NCI-H2196 treated with DMSO at 0.1 percent for 48 hours (cell line): Measurements from ENCODE around the gene STAT1.

Experiments used
- DNase-seq: peaks from one replicate; lab custom pipeline; 2025; ENCODE audit not compliant: unreplicated experiment; lab: John Stamatoyannopoulos, UW

STAT1 gene

DNA sequence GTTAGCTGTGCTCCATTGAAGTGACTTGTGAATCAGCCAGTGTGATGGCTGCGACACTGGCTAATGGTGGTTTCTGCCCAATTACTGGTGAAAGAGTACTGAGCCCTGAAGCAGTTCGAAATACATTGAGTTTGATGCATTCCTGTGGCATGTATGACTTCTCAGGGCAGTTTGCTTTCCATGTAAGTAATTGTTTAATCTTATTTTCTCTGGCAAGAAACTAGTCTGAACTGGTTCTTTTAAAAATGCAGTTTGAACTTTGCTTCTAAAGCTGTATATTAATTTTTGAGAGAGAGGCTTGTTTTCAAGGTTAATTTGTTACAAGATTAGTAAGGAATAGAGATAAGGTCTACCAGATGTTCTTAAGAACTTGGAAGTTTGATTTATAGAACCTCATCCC is 86.7 kb downstream of the STAT1 start:
- DNase-seq: no peak

DNA sequence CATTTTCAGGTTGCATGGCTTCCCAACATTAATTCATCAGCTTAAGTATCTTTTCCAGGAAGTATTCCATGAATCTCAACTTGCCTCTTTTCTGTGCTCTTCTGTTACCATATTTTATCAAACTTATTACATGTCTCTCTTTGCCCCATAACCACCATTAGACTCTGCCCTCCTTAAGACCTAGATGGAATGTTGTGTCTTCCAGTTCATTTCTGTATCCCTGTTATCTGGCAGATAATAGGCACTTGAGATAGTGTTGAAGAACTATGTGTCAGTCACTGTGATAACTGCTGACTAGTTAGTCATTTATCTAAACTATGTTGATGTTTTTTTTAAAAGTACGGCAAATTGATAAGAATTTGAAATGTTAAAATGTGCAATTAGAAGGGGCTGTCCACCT is 91.6 kb downstream of the STAT1 start:
- DNase-seq: no peak

DNA sequence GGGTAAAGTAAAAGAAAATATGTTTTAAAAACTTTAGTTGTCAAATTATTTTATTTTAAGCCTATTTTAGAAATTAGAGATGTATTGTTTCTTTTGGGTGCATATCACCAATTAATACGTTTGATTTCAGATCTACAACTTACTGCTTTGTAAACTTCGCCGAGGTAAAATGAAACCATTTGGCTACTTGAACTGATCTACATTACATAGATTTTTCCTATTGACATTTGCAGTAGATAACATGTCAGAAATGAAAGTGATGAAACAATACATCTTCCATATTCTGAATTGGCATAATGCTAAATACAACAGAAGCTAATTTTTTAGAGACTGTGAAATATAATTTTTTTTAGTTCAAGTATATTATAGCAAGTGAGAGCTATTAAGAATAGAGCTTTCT is 93.9 kb downstream of the STAT1 start:
- DNase-seq: no peak
